Tibial artery (tissue), 4 donors: Measurements from ENCODE around the gene MICOS13.

Source experiments
- DNase-seq, 2 donors: peaks; one replicate each; pipeline ENCODE4 v3.0.0-alpha.2; 2019
- H3K27ac ChIP-seq, 2 donors: fragments of 200-600 bp; sonication (generic) in 1 of 2; 1 replicate in 1 of 2; 2 replicates in 1 of 2; pipeline ENCODE4 v1.5.1; 2018 to 2019; ENCODE audit warnings: mild to moderate bottlenecking in 1 of 2
- H3K27me3 ChIP-seq, 2 donors: fragments of 200-600 bp; sonication (generic) in 1 of 2; one replicate each; pipeline versions ENCODE4 v1.5.1 to v1.6.0; 2016 to 2019
- H3K36me3 ChIP-seq, 3 donors: fragments of 200-600 bp; sonication (generic) in 2 of 3; one replicate each; pipeline ENCODE4 v1.5.1; 2016 to 2019; ENCODE audit warnings: mild to moderate bottlenecking in 2 of 3
- H3K4me1 ChIP-seq, 4 donors: fragments of 200-600 bp; sonication (generic) in 2 of 4; 1 replicate in 3 of 4; 2 replicates in 1 of 4; pipeline ENCODE4 v1.5.1; 2016 to 2019
- H3K4me3 ChIP-seq, 2 donors: fragments of 200-600 bp; sonication (generic) in 1 of 2; 1 replicate in 1 of 2; 2 replicates in 1 of 2; pipeline ENCODE4 v1.5.1; 2018 to 2019; ENCODE audit warnings: mild to moderate bottlenecking in 2 of 2
- H3K9me3 ChIP-seq, 3 donors: fragments of 200-600 bp; sonication (generic) in 1 of 3; one replicate each; pipeline ENCODE4 v1.5.1; 2016 to 2019
- CTCF ChIP-seq, 2 experiments: fragments of 200-600 bp in 1 of 2; fragments of 450-650 bp in 1 of 2; IDR thresholded peaks; one replicate each; pipeline ENCODE4 v1.5.1; 2017 to 2019; ENCODE audit warnings: antibody characterized with exemption in 2 of 2, mild to moderate bottlenecking in 1 of 2, moderate library complexity in 1 of 2
- intact Hi-C: fragments of 100-400 bp; cut with DNase I; formaldehyde crosslinking; loops from one replicate; pipeline ENCODE4 v1.15.0; 2023; ENCODE audit warnings: low total_unique reads

Gene MICOS13

GRCh38 chr19:5632241-5632612, 48.1 kb downstream of the MICOS13 start:
- peak overlapping the region in 1 of 2 donors; percentile 17 for H3K27ac ChIP-seq
- H3K9me3 ChIP-seq, result no peaks in the 10 kb centered on the region
- no peak for TF ChIP-seq CTCF (IDR thresholded peaks at IDR 0.05)
- H3K4me3 ChIP-seq, result no peak overlapping the region
- peaks cover 10 to 20% (median 19%) of the 10 kb centered on the region in 3 donors for H3K36me3 ChIP-seq
- DNase-seq, result no peak
- no peaks in the 10 kb centered on the region for H3K27me3 ChIP-seq
- peaks cover 0 to 64% (median 28%) of the 10 kb centered on the region in 4 donors for H3K4me1 ChIP-seq
- intact Hi-C loops, result no loop called here

- H3K27me3 ChIP-seq, result no peaks in the 10 kb centered on the region
- peaks cover 0 to 69% (median 33%) of the 10 kb centered on the region in 4 donors for H3K4me1 ChIP-seq
- H3K36me3 ChIP-seq, result peaks cover 15 to 25% (median 24%) of the 10 kb centered on the region in 3 donors
- no peak overlapping the region for H3K4me3 ChIP-seq
- H3K9me3 ChIP-seq, result no peaks in the 10 kb centered on the region
- TF ChIP-seq CTCF (IDR thresholded peaks at IDR 0.05), result no peak
- intact Hi-C loops, result no loop called here
- DNase-seq, result no peak
- H3K27ac ChIP-seq, result peak overlapping the region; percentile 17 to 30
Measured at GRCh38 chr19:5631567-5632240, 48.6 kb downstream of the MICOS13 start.

- no peak for DNase-seq
- Histone ChIP-seq H3K4me3 (no peak overlapping the region), H3K27ac (no peak overlapping the region), H3K36me3 (peaks cover 21 to 43% (median 39%) of the 10 kb centered on the region in 3 donors), H3K27me3 (no peaks in the 10 kb centered on the region), H3K9me3 (no peaks in the 10 kb centered on the region), H3K4me1 (peaks cover 0 to 91% (median 55%) of the 10 kb centered on the region in 4 donors)
- intact Hi-C loops, result loop anchor here (10.0 kb wide), 1 partner anchor 66 kb away; the partner anchor contains the start of gene RPL36
- no peak for TF ChIP-seq CTCF (IDR thresholded peaks at IDR 0.05)
Measured at GRCh38 chr19:5628919-5629481, 51.3 kb downstream of the MICOS13 start.

GRCh38 chr19:5628461-5628860, 51.9 kb downstream of the MICOS13 start:
- H3K27ac ChIP-seq, result peak overlapping the region; percentile 3 to 11
- no peaks in the 10 kb centered on the region for H3K27me3 ChIP-seq
- DNase-seq, result no peak
- no peak for TF ChIP-seq CTCF (IDR thresholded peaks at IDR 0.05)
- no peak overlapping the region for H3K4me3 ChIP-seq
- H3K9me3 ChIP-seq, result no peaks in the 10 kb centered on the region
- H3K36me3 ChIP-seq, result peaks cover 21 to 43% (median 39%) of the 10 kb centered on the region in 3 donors
- intact Hi-C loops, result loop anchor here (10.0 kb wide), 1 partner anchor 66 kb away; the partner anchor contains the start of gene RPL36
- peaks cover 0 to 91% (median 55%) of the 10 kb centered on the region in 4 donors for H3K4me1 ChIP-seq
